HL-60 (cell line): ENCODE data around the gene BTBD16.

Experiments used
- DNase-seq, 2 experiments: peaks; one replicate each; pipeline ENCODE4 v3.0.0-alpha.2; 2010 to 2020; ENCODE audit warnings: low read depth in 1 of 2, low spot score in 1 of 2
- H3K27ac ChIP-seq: fragments of 250-450 bp; sonication (Bioruptor Pico); replicated peaks from 2 replicates; pipeline ENCODE4 v1.5.1; 2020; ENCODE audit warnings: mild to moderate bottlenecking, moderate library complexity
- H3K27me3 ChIP-seq: fragments of 250-450 bp; sonication (Bioruptor Pico); 2 replicates; pipeline ENCODE4 v1.5.1; 2021; ENCODE audit warnings: mild to moderate bottlenecking, moderate library complexity; ENCODE audit not compliant: insufficient read depth, poor library complexity, severe bottlenecking
- H3K4me3 ChIP-seq: replicated peaks from 2 replicates; pipeline ENCODE4 v1.5.1; 2011; ENCODE audit warnings: mild to moderate bottlenecking, control low read depth, low read length; ENCODE audit not compliant: insufficient read depth
- CTCF ChIP-seq: IDR thresholded peaks from one replicate; pipeline ENCODE4 v1.5.1; 2011; ENCODE audit warnings: low read length, control low read depth, inconsistent platforms; ENCODE audit not compliant: insufficient read depth
- GABPA ChIP-seq: IDR thresholded peaks from 2 replicates; pipeline ENCODE4 v1.6.1; 2012; ENCODE audit warnings: low read depth
- POLR2AphosphoS5 ChIP-seq: IDR thresholded peaks from 2 replicates; pipeline ENCODE4 v1.6.1; 2012; ENCODE audit warnings: low read depth
- REST ChIP-seq: IDR thresholded peaks from 2 replicates; pipeline ENCODE4 v1.6.1; 2012; ENCODE audit warnings: low read depth; ENCODE audit not compliant: insufficient replicate concordance
- SPI1 ChIP-seq: IDR thresholded peaks from 2 replicates; pipeline ENCODE4 v1.6.1; 2012; ENCODE audit warnings: low read depth, mild to moderate bottlenecking, borderline replicate concordance

The BTBD16 gene

GRCh38 chr10:122376364-122376961 is 105.4 kb downstream of the BTBD16 start:
- no peaks in the 10 kb centered on the region for H3K27me3 ChIP-seq
- no peak for TF ChIP-seq GABPA
- no peak for TF ChIP-seq REST
- no peak overlapping the region for H3K27ac ChIP-seq
- no peak overlapping the region for H3K4me3 ChIP-seq
- DNase-seq = no peak

- H3K27me3 ChIP-seq = no peaks in the 10 kb centered on the region
- TF ChIP-seq POLR2AphosphoS5 = no peak
- TF ChIP-seq GABPA = no peak
- no peak for TF ChIP-seq REST
- TF ChIP-seq SPI1 = no peak
- TF ChIP-seq CTCF = no peak
- no peak for DNase-seq
- no peak overlapping the region for H3K27ac ChIP-seq
- no peak overlapping the region for H3K4me3 ChIP-seq
These were observed 107.9 kb downstream of the BTBD16 start for GRCh38 chr10:122379041-122379440.

GRCh38 chr10:122379537-122379936 is 108.4 kb downstream of the BTBD16 start:
- Histone ChIP-seq H3K27ac (no peak overlapping the region), H3K4me3 (no peak overlapping the region), H3K27me3 (no peaks in the 10 kb centered on the region)
- no peak for DNase-seq
- no peak for TF ChIP-seq REST
- no peak for TF ChIP-seq POLR2AphosphoS5
- no peak for TF ChIP-seq CTCF
- no peak for TF ChIP-seq GABPA
- no peak for TF ChIP-seq SPI1
